Putamen (tissue), 1 donor: ENCODE results near the gene CAP2.
"Not testable (repeated sequence)": the region's sequence is repeated elsewhere in the genome, so short reads cannot be mapped to it uniquely, and the experiment has no call there.

Experiments
- DNase-seq: peaks from one replicate; pipeline ENCODE4 v3.0.0-alpha.2; 2016; ENCODE audit warnings: low spot score

CAP2 gene

DNA sequence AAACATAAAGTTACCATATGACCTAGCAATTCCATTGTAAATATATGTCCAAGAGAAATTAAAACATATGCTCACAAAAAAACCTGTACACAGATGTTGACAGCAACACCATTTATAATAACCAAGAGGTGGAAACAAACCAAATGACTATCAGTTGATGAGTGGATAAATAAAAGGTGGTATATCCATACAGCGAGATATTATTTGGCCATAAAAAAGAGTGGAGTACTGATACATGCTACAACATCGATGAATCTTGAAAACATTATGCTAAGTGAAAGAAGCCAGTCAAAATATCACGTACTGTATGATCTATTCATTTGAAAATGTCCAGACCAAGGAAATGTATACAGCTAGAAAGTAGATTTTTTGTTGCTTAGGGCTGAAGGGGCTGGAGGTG, 2.9 kb downstream of the CAP2 start:
- DNase-seq: no peak

DNA sequence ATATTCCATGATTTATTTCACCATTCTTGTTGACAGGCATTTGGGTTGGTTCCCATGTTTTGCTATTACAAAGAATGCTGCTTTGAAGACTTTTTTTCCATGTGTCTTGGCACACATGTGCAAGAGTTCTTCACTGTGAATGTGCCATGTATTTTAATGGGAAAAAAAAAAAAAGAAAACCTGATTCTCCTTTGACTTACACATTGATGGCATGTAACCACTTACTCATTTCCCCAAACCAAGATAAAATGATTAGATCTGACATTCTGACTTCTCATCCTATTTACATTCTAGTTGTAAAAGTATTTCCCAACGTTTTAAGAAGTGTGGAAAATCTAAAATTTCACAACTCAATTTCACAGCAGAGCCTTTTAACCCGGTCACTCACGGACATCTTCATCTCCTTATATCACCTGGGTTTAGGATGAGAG, 4.4 kb downstream of the CAP2 start:
- DNase-seq: no peak

DNA sequence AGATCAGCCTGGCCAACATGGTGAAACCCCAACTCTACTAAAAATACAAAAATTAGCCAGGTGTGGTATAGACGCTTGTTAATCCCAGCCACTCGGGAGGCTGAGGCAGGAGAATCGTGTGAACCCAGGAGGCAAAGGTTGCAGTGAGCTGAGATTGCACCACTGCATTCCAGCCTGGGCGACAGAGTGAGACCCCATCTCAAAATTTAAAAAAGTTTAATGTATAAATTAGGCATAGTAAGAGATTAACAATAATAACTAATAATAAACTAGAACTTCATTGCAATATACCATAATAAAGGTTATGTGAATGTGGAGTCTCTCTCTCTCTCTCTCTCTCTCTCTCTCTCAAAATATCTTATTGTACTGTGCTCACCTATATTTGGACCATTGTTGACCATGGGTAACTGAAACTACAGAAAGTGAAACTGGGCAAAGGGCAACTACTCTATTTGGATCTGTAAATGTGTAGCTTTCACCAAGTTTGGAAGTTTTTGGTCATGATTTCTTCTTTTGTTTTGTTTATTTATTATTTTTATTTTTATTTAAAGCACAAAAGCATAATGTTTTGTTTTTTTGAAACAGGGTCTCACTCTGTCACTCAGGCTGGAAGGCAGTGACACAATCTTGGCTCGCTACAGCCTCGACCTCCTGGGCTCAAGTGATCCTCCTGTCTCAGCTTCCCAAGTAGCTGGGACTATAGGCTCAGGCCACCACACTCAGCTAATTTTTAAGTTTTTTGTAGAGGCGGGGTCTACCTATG, 12.0 kb downstream of the CAP2 start:
- DNase-seq: not testable (repeated sequence)

DNA sequence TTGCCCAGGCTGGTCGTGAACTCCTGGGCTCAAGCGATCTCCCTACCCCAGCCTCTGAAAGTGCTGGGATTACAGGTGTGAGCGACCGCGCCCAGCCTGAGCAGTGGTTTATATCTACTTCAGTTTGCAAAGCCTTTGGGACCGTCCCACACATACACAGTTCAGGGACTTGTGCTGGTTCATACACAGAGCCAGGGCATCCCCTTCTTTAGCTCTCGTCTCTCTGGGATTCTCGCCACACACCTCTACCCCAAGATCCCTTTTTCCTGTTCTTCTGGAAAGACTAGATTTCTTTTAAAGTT, 12.5 kb downstream of the CAP2 start:
- DNase-seq: no peak

DNA sequence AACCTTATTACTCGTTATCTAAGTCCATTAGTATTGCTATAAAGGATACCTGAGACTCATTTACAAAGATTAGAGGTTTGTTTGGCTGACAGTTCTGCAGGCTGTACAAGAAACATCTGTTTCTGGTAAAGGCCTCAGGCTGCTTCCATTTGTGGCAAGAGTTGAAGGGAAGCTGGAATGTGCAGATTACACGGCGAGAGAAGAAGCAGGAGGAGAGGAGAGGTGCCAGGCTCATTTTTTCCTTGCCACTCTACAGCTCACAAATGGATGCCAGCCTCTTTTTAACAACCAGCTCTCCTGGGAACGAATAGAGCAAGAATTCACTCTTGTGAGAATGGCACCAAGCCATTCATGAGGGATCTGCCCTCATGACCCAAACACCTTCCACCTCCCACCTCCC, 14.7 kb downstream of the CAP2 start:
- no peak for DNase-seq

DNA sequence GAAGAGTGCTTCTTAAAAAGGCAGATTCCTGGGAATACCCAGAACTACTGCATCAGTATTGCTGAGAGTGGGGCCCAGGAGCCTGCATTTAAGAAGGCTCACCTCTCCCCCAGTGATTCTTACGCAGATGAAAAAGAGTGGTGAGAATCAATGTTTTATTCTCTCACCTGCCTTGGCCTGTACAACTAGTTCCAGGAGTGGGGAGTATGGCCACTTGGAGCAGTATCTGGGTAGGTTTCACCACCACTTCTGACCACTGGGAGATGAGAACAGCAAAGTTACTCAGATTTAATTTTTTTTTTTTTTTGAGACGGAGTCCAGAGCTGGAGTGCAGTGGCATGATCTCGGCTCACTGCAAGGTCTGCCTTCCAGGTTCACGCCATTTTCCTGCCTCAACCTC, 16.9 kb downstream of the CAP2 start:
- no peak for DNase-seq

DNA sequence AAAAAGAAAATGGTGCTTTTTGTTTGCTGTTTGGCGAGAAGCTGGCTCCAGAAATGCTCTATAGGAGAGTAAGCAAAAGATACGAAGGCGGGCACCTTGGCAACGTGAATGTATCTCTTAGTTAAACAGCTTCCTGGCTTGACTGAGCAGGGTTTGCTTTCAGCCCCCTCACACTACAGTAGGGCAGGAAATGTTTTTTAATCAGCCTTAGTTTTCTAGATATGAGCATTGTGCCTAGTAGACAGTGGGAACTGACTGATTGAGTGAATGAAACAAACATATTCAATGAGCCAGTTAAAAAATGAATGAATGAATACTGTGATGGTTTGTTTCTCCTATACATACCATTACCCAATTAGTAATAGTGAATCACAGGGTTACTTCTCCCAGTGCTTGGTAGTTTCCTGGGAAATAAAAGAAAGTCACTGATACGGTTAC, 19.9 kb downstream of the CAP2 start:
- DNase-seq: peak; percentile 24

DNA sequence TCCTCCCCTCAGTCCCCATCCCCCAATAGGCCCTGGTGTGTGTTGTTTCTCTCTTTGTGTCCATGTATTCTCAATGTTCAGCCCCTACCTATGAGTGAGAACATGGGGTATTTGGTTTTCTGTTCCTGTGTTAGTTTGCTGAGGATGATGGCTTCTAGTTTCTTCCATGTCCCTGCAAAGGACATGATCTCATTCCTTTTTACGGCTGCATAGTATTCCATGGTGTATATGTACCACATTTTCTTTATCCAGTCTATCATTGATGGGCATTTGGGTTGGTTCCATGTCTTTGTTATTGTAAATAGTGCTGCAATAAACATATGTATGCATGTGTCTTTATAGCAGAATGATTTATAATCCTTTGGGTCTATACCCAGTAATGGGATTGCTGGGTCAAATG, 21.0 kb downstream of the CAP2 start:
- DNase-seq: not testable (repeated sequence)

DNA sequence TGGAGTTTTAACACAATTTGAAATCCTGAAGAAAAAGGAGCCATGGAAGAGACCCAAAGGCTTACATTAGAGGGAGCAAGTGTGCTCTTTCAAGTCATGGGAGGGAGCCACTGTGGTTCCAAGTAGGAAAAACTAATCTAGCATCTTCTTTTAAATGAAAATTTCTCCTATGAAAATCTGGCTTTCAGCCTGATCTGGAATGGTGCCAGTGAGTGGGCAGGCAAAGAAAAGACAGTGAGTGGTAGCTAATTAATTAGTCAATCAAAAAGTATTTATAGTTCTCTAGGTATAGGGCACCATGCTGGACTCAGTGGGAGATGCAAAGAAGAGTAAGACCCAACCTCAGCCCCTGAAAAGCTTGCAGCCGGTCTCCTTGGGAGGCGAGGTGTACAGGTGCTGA, 21.9 kb downstream of the CAP2 start:
- peak; percentile 53 for DNase-seq

DNA sequence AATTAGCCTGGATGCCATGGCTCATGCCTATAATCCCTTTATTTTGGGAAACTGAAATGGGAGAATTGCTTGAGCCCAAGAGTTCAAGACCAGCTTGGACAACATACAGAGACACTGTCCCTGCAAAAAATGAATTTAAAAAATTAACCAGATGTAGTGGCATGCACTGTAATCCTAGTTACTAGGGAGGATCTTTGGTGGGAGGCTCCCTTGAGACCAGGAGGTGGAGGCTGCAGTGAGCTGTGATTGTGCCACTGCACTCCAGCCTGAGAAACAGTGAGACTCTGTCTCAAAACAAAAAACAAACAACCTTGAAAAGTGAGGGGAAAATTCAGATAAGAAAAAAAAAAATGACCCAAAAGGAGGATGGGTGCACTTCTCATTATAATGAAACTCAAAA, 23.4 kb downstream of the CAP2 start:
- no peak for DNase-seq

DNA sequence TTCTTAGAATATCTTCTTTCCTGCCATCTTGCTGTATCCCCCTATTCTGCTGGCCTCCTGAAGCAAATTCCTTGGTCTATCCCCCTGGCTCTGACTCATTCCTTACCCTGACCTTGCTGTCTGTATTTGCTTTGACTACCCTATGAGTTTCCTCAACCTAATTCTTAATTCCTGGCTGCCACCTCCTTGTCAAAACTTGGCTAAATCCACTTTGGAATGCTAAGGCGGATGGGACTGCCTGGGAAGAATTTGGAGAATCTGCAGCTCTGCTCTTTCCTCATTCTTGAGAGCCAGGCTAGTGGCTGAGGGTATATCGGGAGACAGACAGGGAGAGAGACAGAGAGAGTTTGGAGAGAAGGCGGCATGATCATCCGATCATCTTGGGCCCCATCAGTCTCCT, 24.4 kb downstream of the CAP2 start:
- no peak for DNase-seq

DNA sequence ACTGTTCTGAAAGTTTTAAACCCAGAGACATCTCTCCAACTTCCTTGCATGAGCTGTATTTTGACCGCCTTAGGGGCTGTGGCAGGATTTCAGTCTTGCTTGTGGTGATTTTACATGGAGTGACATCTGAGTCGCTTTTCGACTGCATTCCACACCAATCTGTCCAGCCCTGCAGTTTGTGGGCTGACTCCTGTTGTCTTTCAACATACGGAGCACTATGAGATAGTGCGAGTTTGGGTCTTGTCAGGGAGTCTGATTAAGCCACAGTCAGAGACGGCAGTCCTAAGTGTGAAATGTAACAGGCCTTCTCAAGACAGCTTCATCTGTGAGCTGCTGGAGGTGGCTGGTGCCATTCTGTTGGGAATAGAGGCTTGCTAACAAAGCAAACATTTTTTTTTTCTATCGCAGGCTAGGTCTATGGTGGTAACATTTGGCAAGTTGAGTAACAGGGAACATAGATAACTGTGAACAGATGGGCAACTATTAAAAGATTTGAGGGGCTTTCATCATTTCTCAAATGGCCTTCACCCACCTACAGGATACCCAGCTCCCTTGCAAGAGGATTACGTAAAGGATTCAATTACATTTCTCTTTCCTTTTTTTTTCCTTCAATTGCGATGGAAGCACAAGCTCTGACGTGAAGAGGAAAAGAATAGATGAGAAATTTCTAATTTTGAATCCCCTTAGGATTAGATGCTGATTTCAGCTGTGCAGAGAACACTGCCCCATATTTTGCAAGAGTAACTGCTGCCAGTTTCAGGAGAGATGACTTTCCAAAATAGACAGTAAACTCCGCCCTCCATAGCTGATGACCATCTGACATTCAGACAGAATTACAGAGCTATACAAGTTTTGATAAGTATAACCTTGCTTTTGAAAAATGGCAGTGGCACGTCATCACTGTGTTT, 25.1 kb downstream of the CAP2 start:
- DNase-seq: peak; percentile 12

DNA sequence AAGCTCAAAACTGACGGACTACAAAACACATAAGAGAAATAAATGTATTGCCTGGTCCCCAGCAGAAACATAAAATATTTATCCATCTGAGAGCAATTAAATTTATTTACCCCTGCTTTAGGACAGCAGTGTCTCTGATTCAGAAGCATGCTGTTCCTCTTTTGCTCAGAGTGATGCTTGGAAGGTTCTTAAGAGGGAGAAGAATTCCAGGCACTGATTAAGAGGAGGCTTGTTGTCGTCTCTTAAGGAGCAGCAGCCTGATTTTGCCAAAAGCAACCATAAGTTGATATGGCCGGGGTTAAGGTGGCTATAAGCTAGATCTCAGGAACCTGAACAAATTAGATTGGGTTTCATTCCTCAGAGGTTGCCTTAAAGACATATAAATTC, 25.8 kb downstream of the CAP2 start:
- DNase-seq: no peak

DNA sequence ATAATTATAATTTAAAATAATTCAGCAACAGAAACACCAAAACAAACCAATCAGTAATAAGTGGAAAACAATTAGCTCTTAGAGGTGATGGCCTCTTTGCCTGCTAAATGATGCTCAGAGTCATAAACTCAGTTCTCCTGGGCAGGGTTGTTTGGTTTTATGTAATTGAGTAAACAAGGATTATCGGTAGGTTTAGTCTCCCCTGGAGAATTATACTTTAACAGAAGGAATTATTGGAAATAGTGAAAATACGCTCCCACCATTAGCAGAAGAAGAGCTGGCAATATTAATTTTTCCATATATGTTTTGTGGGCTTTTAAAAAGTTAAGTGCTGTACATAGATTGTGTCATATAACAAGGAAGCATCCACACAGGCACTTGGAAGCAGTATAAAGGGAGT, 27.0 kb downstream of the CAP2 start:
- no peak for DNase-seq

DNA sequence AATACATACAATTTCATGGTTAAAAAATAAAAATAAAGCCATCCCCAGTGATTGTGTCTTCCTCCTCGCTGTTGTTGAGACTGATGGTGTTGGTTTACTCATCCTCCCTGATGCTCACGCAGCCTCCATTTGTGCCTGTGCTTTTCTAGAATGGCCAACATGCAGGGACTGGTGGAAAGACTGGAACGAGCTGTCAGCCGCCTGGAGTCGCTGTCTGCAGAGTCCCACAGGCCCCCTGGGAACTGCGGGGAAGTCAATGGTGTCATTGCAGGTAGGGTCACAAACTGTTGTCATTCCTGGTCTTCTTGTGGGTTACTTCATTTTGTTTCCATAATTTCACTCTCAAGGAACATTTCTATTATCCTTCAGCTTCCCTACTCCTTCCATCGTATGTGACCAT, 28.0 kb downstream of the CAP2 start:
- no peak for DNase-seq

DNA sequence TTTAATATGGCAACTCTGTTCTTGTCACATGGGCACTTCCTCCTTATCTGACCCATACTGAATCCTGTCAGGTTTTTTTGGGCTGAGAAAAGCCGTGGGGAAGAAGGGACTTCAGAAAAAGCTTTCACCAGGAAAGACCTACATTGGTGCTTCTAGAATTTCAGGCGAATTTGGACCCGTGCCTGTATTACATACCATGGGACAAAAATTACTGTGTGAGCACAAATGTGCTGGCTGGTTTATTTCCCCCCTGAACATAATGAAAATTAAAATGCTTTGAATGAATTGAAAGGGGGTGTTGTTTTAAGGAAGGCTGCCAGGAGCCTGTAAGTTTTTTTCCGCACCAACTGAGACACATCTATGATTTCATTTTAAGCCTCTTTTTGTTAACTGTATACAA, 29.6 kb downstream of the CAP2 start:
- no peak for DNase-seq

DNA sequence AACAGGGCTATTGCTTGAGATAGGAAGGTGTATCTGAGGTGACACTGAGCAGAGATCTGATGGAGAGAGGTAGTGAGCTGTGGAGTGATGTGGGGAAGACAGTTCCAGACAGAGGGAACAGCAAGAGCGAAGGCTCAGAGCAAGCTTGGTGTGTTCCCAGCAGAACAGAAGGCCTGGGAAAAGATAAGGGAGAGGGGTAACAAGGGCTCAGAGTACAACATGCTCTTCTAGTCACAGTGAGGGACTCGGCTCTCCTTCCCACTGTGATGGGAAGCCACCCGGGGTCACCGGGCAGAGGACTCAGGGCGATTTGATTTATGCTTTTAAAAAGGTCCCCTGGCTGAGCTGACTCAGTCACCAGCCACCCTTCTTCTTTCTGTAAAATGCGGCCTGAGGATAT, 33.7 kb downstream of the CAP2 start:
- DNase-seq: no peak

DNA sequence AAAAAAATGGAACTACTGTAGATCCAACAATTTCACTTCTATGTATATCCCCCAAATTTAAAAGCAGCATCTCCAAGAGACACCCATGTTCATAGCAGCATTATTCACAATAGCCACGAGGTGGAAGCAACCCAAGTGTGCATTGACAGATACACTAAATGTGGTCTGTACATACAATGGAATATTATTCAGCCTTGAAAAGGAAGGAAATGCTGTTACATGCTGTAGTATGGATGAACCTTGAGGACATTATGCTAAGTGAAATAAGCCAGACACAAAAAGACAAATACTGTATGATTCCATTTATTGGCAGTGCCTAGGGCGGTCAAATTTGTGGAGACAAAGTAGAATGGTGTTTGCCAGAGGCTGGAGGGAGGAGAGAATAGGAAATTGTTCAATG, 34.2 kb downstream of the CAP2 start:
- DNase-seq: no peak

DNA sequence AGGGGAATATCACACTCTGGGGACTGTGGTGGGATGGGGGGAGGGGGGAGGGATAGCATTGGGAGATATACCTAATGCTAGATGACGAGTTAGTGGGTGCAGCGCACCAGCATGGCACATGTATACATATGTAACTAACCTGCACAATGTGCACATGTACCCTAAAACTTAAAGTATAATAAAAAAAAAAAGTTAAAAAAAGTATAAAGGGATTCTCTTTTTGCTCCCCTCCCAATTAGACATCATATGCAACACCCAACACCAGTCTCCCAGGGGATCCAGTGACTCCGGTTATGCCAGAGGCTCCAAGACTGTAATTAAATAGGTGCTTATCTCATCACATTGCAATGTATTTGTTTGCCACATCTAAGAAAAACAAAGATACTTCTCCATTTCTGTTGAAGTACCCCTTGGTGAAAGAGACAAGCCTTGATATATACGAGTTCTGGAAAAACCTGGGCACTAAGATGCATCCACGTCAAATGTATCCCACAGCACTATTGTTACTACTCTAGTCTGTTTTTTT, 35.3 kb downstream of the CAP2 start:
- DNase-seq: not testable (repeated sequence)

DNA sequence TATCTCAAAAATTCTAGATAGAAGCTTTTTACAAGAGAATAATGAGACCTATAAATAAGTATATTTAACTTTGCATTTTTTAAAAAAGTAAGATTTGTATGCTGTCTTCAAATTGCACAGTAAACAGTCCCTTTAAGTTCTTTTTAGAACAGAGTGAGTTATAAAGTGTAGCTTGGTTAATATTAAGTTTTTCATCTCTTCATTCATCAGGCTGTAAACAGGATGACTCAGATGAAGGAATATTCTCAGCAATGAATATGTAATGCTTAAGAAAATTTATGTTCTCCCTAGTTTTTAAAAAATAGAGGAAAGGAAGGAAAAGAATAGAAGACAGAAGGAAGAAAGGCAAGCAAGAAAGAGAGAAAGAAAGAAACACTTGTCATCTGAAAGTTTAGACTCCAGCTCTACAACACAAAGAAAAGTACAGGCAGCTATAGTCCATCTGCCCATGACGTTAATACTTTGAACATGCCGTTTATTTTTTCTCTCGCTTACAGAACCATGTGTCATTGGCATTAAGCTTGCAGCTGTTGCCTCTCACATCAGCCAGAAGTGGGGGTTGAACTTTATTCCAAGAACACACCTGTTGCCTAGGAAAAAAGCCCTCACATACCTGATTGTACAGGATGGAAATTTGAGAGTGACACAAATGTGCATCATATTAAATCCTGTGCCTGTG, 36.1 kb downstream of the CAP2 start:
- DNase-seq: no peak

DNA sequence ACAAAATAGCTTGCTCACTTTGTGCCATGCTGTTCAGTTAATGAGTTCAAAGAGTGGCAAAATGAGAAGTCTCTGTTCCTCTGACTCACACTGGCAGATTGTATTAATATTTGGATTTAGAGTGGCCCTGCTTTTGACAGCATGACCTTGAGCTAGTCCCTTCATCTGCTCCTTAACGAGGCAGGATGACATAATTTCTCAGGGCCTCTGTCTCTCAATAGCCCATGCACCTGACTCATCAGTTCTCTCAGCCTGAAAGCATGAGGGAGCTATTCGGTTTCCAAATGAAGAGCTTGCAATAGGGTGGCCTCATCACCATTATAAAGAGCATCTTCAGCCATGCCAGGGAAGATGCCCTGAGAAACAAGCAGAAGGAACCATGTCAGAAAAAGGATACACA, 38.2 kb downstream of the CAP2 start:
- DNase-seq: no peak

DNA sequence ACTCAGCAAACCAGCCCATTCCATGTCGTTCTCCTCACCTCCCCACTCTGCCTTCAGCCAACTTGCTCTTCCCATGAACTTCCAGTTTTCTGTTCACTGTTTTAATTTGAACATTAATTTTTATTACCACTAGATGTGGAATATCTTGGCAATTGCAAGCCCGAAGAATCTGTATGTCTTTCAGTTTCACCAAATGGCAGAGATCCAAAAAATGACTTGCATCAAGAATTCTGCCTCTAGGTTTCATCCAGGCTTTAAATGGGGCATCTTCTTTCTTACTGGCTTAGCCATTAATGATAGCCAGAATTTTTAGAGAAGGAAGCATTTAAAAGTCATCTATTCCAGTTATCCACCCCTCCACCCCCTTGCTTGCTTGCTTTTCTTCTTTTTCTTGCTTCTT, 39.0 kb downstream of the CAP2 start:
- no peak for DNase-seq
